HL-60 (cell line): ENCODE measurements around the gene MAGI2.

Experiments
- DNase-seq, 2 experiments: peaks; one replicate each; pipeline ENCODE4 v3.0.0-alpha.2; 2010 to 2020; ENCODE audit warnings: low read depth in 1 of 2, low spot score in 1 of 2
- H3K27ac ChIP-seq: fragments of 250-450 bp; sonication (Bioruptor Pico); replicated peaks from 2 replicates; pipeline ENCODE4 v1.5.1; 2020; ENCODE audit warnings: mild to moderate bottlenecking, moderate library complexity
- H3K27me3 ChIP-seq: fragments of 250-450 bp; sonication (Bioruptor Pico); 2 replicates; pipeline ENCODE4 v1.5.1; 2021; ENCODE audit warnings: mild to moderate bottlenecking, moderate library complexity; ENCODE audit not compliant: insufficient read depth, poor library complexity, severe bottlenecking
- H3K4me3 ChIP-seq: replicated peaks from 2 replicates; pipeline ENCODE4 v1.5.1; 2011; ENCODE audit warnings: mild to moderate bottlenecking, control low read depth, low read length; ENCODE audit not compliant: insufficient read depth
- GABPA ChIP-seq: IDR thresholded peaks from 2 replicates; pipeline ENCODE4 v1.6.1; 2012; ENCODE audit warnings: low read depth
- POLR2AphosphoS5 ChIP-seq: IDR thresholded peaks from 2 replicates; pipeline ENCODE4 v1.6.1; 2012; ENCODE audit warnings: low read depth
- SPI1 ChIP-seq: IDR thresholded peaks from 2 replicates; pipeline ENCODE4 v1.6.1; 2012; ENCODE audit warnings: low read depth, mild to moderate bottlenecking, borderline replicate concordance
- TF ChIP-seq, protein P1 (sequence below): IDR thresholded peaks from 2 replicates; pipeline ENCODE4 v1.6.1; 2012; ENCODE audit warnings: low read depth; ENCODE audit not compliant: insufficient replicate concordance
- TF ChIP-seq, protein P2 (sequence below): IDR thresholded peaks from one replicate; pipeline ENCODE4 v1.5.1; 2011; ENCODE audit warnings: low read length, control low read depth, inconsistent platforms; ENCODE audit not compliant: insufficient read depth

MAGI2 gene

DNA sequence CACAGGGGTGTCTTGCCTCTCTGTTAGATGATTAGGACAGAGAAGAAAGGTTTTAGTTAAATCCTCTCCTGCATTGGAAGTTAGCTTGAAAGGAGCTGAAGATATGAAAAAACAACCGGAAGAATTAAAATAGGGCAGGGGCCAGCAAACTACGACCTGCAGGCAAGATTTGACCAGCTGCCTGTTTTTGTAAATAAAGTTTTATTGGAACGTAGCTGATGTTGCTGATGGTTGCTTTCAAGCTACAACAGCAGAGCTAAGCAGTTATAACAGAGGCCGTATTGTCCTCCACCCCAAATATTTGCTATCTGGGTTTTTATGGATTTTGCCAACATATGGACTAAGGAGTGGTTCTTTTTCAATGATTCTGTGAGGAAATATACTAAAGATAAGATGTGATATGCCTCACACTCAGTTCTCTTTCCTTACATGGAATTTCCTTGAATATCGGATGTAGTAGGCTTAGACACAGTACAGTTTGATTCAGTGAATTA lies 1086.1 kb downstream of the MAGI2 start:
- H3K27me3 ChIP-seq, result no peaks in the 10 kb centered on the region
- H3K27ac ChIP-seq, result no peak overlapping the region
- no peak overlapping the region for H3K4me3 ChIP-seq
- no peak for TF ChIP-seq SPI1
- DNase-seq, result no peak

DNA sequence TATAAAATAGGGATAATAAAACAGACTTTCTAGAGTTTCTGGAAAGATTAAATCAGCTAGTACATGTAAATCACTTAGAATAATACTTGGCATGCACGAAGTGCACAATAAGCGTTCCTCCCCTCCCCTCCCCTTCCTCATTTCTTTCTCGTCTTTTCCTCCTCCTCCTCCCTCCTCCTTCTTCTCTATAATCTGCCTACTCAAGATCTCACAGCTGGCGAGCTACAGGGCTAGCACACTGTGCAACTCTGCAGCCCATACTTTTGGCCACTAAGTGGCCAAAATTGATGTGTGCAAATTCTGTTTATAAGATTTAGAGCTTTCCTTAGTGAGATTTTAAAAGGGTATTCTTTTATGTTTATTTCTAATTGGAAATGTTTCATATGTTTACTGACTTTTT lies 1089.6 kb downstream of the MAGI2 start:
- H3K4me3 ChIP-seq, result no peak overlapping the region
- H3K27me3 ChIP-seq, result no peaks in the 10 kb centered on the region
- TF ChIP-seq SPI1 (no peak), GABPA (no peak), POLR2AphosphoS5 (no peak)
- TF ChIP-seq, protein P1, sequence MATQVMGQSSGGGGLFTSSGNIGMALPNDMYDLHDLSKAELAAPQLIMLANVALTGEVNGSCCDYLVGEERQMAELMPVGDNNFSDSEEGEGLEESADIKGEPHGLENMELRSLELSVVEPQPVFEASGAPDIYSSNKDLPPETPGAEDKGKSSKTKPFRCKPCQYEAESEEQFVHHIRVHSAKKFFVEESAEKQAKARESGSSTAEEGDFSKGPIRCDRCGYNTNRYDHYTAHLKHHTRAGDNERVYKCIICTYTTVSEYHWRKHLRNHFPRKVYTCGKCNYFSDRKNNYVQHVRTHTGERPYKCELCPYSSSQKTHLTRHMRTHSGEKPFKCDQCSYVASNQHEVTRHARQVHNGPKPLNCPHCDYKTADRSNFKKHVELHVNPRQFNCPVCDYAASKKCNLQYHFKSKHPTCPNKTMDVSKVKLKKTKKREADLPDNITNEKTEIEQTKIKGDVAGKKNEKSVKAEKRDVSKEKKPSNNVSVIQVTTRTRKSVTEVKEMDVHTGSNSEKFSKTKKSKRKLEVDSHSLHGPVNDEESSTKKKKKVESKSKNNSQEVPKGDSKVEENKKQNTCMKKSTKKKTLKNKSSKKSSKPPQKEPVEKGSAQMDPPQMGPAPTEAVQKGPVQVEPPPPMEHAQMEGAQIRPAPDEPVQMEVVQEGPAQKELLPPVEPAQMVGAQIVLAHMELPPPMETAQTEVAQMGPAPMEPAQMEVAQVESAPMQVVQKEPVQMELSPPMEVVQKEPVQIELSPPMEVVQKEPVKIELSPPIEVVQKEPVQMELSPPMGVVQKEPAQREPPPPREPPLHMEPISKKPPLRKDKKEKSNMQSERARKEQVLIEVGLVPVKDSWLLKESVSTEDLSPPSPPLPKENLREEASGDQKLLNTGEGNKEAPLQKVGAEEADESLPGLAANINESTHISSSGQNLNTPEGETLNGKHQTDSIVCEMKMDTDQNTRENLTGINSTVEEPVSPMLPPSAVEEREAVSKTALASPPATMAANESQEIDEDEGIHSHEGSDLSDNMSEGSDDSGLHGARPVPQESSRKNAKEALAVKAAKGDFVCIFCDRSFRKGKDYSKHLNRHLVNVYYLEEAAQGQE, result no peak
- TF ChIP-seq, protein P2, sequence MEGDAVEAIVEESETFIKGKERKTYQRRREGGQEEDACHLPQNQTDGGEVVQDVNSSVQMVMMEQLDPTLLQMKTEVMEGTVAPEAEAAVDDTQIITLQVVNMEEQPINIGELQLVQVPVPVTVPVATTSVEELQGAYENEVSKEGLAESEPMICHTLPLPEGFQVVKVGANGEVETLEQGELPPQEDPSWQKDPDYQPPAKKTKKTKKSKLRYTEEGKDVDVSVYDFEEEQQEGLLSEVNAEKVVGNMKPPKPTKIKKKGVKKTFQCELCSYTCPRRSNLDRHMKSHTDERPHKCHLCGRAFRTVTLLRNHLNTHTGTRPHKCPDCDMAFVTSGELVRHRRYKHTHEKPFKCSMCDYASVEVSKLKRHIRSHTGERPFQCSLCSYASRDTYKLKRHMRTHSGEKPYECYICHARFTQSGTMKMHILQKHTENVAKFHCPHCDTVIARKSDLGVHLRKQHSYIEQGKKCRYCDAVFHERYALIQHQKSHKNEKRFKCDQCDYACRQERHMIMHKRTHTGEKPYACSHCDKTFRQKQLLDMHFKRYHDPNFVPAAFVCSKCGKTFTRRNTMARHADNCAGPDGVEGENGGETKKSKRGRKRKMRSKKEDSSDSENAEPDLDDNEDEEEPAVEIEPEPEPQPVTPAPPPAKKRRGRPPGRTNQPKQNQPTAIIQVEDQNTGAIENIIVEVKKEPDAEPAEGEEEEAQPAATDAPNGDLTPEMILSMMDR, result no peak
- H3K27ac ChIP-seq, result no peak overlapping the region
- DNase-seq, result no peak

DNA sequence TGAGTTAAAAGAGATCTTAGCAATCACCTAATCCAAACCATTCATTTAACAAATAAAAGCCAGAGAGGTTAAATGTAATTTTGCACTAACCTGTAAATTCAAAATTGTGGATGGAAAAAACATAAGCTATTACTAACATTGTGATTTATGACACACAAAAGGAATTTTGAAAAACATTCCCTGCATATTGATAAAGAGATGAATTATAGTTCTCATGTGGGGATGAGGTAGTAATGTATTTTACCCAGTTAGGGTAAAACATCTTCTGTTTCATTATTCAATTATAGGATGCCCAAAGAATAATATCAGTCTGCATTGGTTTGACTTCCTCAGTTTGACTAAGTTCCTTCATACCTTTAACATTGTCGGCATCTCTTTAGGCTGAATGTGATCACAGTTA lies 1093.6 kb downstream of the MAGI2 start:
- no peak for TF ChIP-seq POLR2AphosphoS5
- TF ChIP-seq, protein P2, result no peak
- TF ChIP-seq, protein P1, result no peak
- no peak for TF ChIP-seq GABPA
- TF ChIP-seq SPI1, result no peak
- no peaks in the 10 kb centered on the region for H3K27me3 ChIP-seq
- DNase-seq, result no peak
- H3K4me3 ChIP-seq, result no peak overlapping the region
- no peak overlapping the region for H3K27ac ChIP-seq

DNA sequence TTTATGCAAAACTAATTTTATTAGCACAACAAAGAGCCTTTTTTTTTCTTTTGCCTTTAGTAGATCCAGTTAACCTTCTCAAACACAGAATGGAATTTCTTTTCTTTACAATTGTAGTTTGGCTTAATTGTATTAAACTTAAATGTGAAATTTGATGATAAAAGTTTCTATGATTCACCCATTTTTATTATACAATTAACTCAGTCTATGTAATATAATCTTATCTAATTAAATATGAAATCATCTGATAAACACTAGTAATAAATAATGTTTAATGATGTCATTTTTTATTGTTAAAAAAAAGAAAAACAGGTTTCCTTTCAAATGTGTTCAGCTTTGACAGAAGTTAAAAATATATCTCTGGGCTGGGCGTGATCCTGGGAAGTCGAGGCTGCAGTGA lies 1095.8 kb downstream of the MAGI2 start:
- TF ChIP-seq, protein P2, result no peak
- TF ChIP-seq SPI1, result no peak
- TF ChIP-seq GABPA, result no peak
- TF ChIP-seq, protein P1, result no peak
- TF ChIP-seq POLR2AphosphoS5, result no peak
- Histone ChIP-seq H3K27me3 (no peaks in the 10 kb centered on the region), H3K4me3 (no peak overlapping the region), H3K27ac (no peak overlapping the region)
- no peak for DNase-seq
